Heart left ventricle (tissue), 16 donors: ENCODE data around the gene DHRS12. TPM values are rescaled to one million over a fixed set of nuclear protein-coding genes. Genes with fewer than 3 reads are reported as not detected.
A peak's percentile ranks its signal among the peaks of the same experiment; 100 is the strongest.

Experiments
- ATAC-seq, 4 donors: fragments of 200-7000 bp; cut with Tn5 transposase; one replicate each; pipeline ENCODE4 v1.9.1; 2020 to 2022; ENCODE audit warnings: moderate library complexity in 4 of 4, mild to moderate bottlenecking in 3 of 4, moderate number of reproducible peaks in 1 of 4
- DNase-seq, 5 donors: peaks; one replicate each; pipeline ENCODE4 v3.0.0-alpha.2; 2020
- H3K27ac ChIP-seq, 12 donors: fragments of 200-600 bp; sonication (generic) in 4 of 12; one replicate each; pipeline versions ENCODE4 v1.5.0 to v1.8.0; 2016 to 2022; ENCODE audit warnings: mild to moderate bottlenecking in 2 of 12
- H3K27me3 ChIP-seq, 9 donors: fragments of 200-600 bp; sonication (generic) in 2 of 9; one replicate each; pipeline versions ENCODE4 v1.5.1 to v1.8.0; 2016 to 2022; ENCODE audit warnings: mild to moderate bottlenecking in 3 of 9
- H3K36me3 ChIP-seq, 9 donors: fragments of 200-600 bp; sonication (generic) in 2 of 9; one replicate each; pipeline versions ENCODE4 v1.5.0 to v1.8.0; 2018 to 2022; ENCODE audit warnings: mild to moderate bottlenecking in 2 of 9
- H3K4me1 ChIP-seq, 12 donors: fragments of 200-600 bp; sonication (generic) in 4 of 12; one replicate each; pipeline versions ENCODE4 v1.5.0 to v1.8.0; 2016 to 2022; ENCODE audit warnings: mild to moderate bottlenecking in 3 of 12
- H3K4me3 ChIP-seq, 12 donors: fragments of 200-600 bp; sonication (generic) in 4 of 12; one replicate each; pipeline versions ENCODE4 v1.5.0 to v1.8.0; 2017 to 2022; ENCODE audit warnings: mild to moderate bottlenecking in 9 of 12, moderate library complexity in 4 of 12
- H3K9me3 ChIP-seq, 12 donors: fragments of 200-600 bp; sonication (generic) in 4 of 12; one replicate each; pipeline versions ENCODE4 v1.5.0 to v1.8.0; 2016 to 2022; ENCODE audit warnings: mild to moderate bottlenecking in 1 of 12
- POLR2A ChIP-seq, 2 donors: fragments of 450-650 bp; IDR thresholded peaks; one replicate each; pipeline ENCODE4 v1.6.1; 2017; ENCODE audit warnings: antibody characterized with exemption in 2 of 2, mild to moderate bottlenecking in 2 of 2, moderate library complexity in 2 of 2
- WGBS, 4 donors: extraction: QIAGEN DNeasy Blood & Tissue Kit in 2 of 4; methylation state at CpG; one replicate each; pipeline versions ENCODE4 v1.1.5 to v1.1.7; 2013 to 2018; 5-methylcytosine and 5-hydroxymethylcytosine counted together
- intact Hi-C, 10 donors: fragments of 100-400 bp; cut with DNase I; formaldehyde crosslinking; loops; one replicate each; pipeline versions ENCODE4 v1.11.1 to v1.14.2; 2022
- polyA plus RNA-seq, 2 donors: library from polyadenylated mRNA; stranded (reverse); fragments of 200-250 nt; gene quantifications; one replicate each; pipeline ENCODE4 v1.2.3, GENCODE V29; 2013
- total RNA-seq, 9 donors: library from RNA; depleted of rRNA in 2 of 9; stranded (reverse); fragments of >200 nt in 2 of 9; fragmentation: NEBNext Ultra II Directional in 3 of 9; extraction: Animal tissue kit (Norgen Biotek cat#: 25700) in 3 of 9; gene quantifications; one replicate each; pipeline versions ENCODE4 v1.1.0 to v1.2.4, GENCODE V29; 2016 to 2023
- TF ChIP-seq, protein P1 (sequence below), 12 donors: fragments of 200-600 bp; sonication (generic) in 4 of 12; IDR thresholded peaks; one replicate each; pipeline versions ENCODE4 v1.5.0 to v1.8.0; 2018 to 2022; ENCODE audit warnings: antibody characterized with exemption in 12 of 12, mild to moderate bottlenecking in 5 of 12
- donor health status: ischemic (EF 13 %, LVEDD 7.1; RV severe dilation, severe dysfunction).
- donor health status: healthy with polysubstance abuse.
- donor health status: DM: no; HTN: yes; CAD: no.
- donor health status: DM: no; HTN: no; CAD: no.
- donor health status: ischemic (EF 25% LVEDD 6.9; RV normal size, moderate dysfunction).
- donor health status: ischemic (EF 25% LVEDD 5.7; RV mildly dilated, moderate dysfunction).
- donor health status: healthy.
- donor health status: DM: yes; HTN: yes; CAD: no.
- donor health status: ischemic (EF 35%, LVEDD 5.7; RV mildly dilated, moderate dysfunction).
- donor health status: nonischemic (EF 11% LVEDD 7.7; RV severe dilation, severe dysfunction).
- donor health status: DM: yes; HTN: yes; CAD: no.
- donor health status: PGD.
- donor health status: ischemic (EF 29% LVEDD 5.4; RV normal size, mild dysfunction).
- donor health status: nonischemic (EF 23%, LVEDD 6.1; RV moderate dilation, normal function).

Gene DHRS12
- total and polyA plus RNA-seq, 11 donors: 3.9 to 13.9 (median 12.1) TPM

DNA sequence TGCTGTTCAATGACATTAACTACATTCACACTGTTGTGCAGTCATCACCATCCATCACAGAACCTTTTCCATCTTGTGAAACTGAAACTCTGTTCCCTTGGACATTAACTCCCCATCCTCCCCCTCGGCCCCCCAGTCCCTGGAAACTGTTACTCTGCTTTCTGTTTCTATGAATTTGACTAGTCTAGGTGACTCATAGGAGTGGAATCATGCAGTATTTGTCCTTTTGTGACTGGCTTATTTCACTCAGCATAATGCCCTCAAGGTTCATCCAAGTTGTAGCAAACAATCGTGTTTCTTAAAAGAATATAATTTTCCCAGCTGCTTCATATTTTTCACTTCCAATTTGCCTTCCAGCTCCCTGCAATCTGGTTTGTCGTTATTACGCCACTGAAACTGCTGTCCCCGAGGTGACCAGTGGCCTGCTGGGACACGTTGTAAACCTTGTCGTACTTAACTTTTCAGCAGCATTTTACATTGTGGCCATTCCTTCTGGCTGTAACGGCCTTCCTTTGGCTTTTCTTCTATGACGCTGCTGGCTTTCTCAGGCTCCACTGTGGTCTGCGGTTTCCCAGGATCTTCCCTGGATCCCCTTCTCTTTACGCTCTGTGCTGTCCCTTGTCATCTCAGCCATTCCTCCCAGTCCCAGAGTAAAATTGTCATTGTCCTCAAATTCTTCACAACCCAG is 74.0 kb downstream of the DHRS12 start:
- no peaks in the 10 kb centered on the region for H3K9me3 ChIP-seq
- H3K4me3 ChIP-seq: peak overlapping the region in 4 of 12 donors; percentile 8 to 13 (median 12)
- TF ChIP-seq, protein P1, sequence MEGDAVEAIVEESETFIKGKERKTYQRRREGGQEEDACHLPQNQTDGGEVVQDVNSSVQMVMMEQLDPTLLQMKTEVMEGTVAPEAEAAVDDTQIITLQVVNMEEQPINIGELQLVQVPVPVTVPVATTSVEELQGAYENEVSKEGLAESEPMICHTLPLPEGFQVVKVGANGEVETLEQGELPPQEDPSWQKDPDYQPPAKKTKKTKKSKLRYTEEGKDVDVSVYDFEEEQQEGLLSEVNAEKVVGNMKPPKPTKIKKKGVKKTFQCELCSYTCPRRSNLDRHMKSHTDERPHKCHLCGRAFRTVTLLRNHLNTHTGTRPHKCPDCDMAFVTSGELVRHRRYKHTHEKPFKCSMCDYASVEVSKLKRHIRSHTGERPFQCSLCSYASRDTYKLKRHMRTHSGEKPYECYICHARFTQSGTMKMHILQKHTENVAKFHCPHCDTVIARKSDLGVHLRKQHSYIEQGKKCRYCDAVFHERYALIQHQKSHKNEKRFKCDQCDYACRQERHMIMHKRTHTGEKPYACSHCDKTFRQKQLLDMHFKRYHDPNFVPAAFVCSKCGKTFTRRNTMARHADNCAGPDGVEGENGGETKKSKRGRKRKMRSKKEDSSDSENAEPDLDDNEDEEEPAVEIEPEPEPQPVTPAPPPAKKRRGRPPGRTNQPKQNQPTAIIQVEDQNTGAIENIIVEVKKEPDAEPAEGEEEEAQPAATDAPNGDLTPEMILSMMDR (IDR thresholded peaks at IDR 0.05): no peak
- no peak for TF ChIP-seq POLR2A (IDR thresholded peaks at IDR 0.05)
- H3K36me3 ChIP-seq: peaks cover 0 to 18% (median 0%) of the 10 kb centered on the region in 9 donors
- DNase-seq (peak in 2 of 5 donors; percentile 36 to 47), ATAC-seq (peak in 3 of 4 donors; percentile 34 to 76 (median 70))
- intact Hi-C loops: loop anchor here (2.0 to 10.0 kb wide), 13 partner anchors 55 to 298 kb away; partner anchors contain the start of genes INTS6 (in 6 of the 10) and WDFY2 (in 5 of the 10)
- 65 to 74% (median 70%) methylated on average over 11 of the region's 11 CpGs for WGBS, 4 donors
- peaks cover 0 to 55% (median 27%) of the 10 kb centered on the region in 12 donors for H3K4me1 ChIP-seq
- H3K27me3 ChIP-seq: no peaks in the 10 kb centered on the region
- peak overlapping the region; percentile 11 to 75 (median 53) for H3K27ac ChIP-seq

DNA sequence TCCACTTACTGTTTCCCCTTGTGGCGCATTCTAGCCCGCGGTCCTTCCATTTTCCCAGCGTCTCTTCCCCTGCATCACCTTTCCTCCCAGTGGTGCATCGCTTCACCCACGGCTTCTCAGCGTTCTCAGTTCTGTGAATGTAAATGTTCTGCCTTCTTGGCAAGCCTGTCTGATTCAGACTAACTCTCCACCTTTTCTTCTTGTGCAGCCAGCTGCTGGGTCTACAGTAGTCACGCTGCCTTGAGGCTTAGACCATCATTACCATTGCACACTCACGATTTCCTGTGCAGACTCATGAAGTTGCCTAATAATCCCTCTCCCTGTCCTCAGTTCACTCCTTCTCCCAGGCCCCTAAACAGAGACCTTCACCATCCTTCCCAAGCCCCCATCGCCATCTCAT is 75.0 kb downstream of the DHRS12 start:
- Histone ChIP-seq H3K27me3 (no peaks in the 10 kb centered on the region), H3K36me3 (peaks cover 0 to 18% (median 0%) of the 10 kb centered on the region in 9 donors), H3K4me3 (no peak overlapping the region), H3K27ac (peak overlapping the region in 1 of 12 donors; percentile 25), H3K9me3 (no peaks in the 10 kb centered on the region), H3K4me1 (peaks cover 0 to 55% (median 27%) of the 10 kb centered on the region in 12 donors)
- TF ChIP-seq POLR2A (IDR thresholded peaks at IDR 0.05): no peak
- TF ChIP-seq, protein P1 (IDR thresholded peaks at IDR 0.05): no peak
- 90 to 94% (median 92%) methylated on average over 10 of the region's 10 CpGs for WGBS, 4 donors
- intact Hi-C loops: loop anchor here in 8 of 10 donors (2.0 to 10.0 kb wide), 7 partner anchors 54 to 277 kb away; partner anchors contain the start of genes WDFY2 (in 3 of the 8) and INTS6 (in 2 of the 8)
- peak in 1 of 4 donors; percentile 11 for ATAC-seq
- DNase-seq: no peak

DNA sequence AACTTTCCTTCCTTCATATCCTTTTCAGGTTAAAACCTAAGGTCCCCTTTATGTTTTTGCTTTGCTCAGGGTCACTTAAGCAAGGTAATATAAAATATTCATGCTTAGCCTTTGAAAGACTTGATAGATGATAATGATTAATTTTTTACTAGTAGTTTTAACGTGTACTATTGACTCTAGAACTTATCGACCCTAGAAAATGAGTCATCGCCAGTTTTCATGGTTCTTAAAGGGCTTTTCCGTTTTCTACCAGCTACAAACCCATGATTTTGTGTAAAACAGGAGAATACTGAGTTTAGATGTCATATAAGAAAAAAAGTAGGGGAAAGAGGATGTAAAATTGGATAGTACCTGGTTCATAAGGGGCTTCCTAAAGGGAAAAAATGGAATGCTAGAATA is 75.7 kb downstream of the DHRS12 start:
- Histone ChIP-seq H3K4me3 (no peak overlapping the region), H3K4me1 (peaks cover 0 to 55% (median 28%) of the 10 kb centered on the region in 12 donors), H3K9me3 (no peaks in the 10 kb centered on the region), H3K27me3 (no peaks in the 10 kb centered on the region), H3K36me3 (peaks cover 0 to 18% (median 0%) of the 10 kb centered on the region in 9 donors), H3K27ac (no peak overlapping the region)
- DNase-seq: no peak
- WGBS, 4 donors: 86 to 94% (median 92%) methylated on average over 4 of the region's 4 CpGs
- no peak for ATAC-seq
- intact Hi-C loops: loop anchor here in 8 of 10 donors (2.0 to 10.0 kb wide), 7 partner anchors 53 to 276 kb away; partner anchors contain the start of genes WDFY2 (in 3 of the 8) and INTS6 (in 2 of the 8)
- TF ChIP-seq POLR2A (IDR thresholded peaks at IDR 0.05): no peak
- TF ChIP-seq, protein P1 (IDR thresholded peaks at IDR 0.05): no peak

DNA sequence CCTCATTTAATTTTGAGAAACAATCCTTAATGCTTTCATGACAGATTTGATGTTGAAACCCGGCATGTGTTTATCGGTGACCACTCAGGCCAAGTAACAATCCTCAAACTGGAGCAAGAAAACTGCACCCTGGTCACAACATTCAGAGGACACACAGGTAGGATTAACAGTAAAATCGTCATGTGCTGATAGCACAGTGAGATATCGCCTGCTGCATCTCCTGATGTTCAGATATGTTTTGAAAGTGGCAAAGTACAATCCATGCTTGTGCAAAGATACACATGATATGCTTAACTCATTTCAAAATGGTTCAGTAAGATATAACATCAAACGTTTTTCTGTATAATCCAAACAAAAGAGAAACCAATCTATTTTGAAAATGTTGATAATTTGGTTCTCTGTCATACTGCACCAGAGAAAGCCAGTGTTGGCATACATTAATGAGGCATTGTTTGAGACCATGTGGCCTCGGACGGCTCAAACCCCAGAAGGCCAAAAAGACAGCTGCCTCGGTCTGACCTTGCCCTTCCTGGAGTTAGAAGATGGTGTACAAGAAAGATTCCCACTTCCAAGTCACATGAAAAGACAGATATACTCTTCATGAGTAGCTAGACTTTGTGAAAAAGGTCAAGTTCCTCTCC is 76.2 kb downstream of the DHRS12 start:
- TF ChIP-seq POLR2A (IDR thresholded peaks at IDR 0.05): no peak
- TF ChIP-seq, protein P1 (IDR thresholded peaks at IDR 0.05): no peak
- H3K4me3 ChIP-seq: no peak overlapping the region
- H3K4me1 ChIP-seq: peaks cover 0 to 55% (median 28%) of the 10 kb centered on the region in 12 donors
- H3K9me3 ChIP-seq: no peaks in the 10 kb centered on the region
- peaks cover 0 to 18% (median 0%) of the 10 kb centered on the region in 9 donors for H3K36me3 ChIP-seq
- peak overlapping the region in 1 of 12 donors; percentile 23 for H3K27ac ChIP-seq
- ATAC-seq: no peak
- no peaks in the 10 kb centered on the region for H3K27me3 ChIP-seq
- intact Hi-C loops: loop anchor here in 8 of 10 donors (2.0 to 10.0 kb wide), 7 partner anchors 53 to 275 kb away; partner anchors contain the start of genes WDFY2 (in 3 of the 8) and INTS6 (in 2 of the 8)
- 64 to 77% (median 70%) methylated on average over 8 of the region's 8 CpGs for WGBS, 4 donors
- DNase-seq: no peak
